NCI-H1417 (cell line): Measurements from ENCODE around the gene NRGN.
A peak's percentile ranks its signal among the peaks of the same experiment; 100 is the strongest.

Experiments used
- DNase-seq, 3 experiments: peaks; one replicate each; lab custom pipeline; 2025; lab: John Stamatoyannopoulos, UW

Gene NRGN

GRCh38 chr11:124788521-124788920 is 48.8 kb downstream of the NRGN start:
- no peak for DNase-seq

- DNase-seq: peak in 1 of 3 experiments; percentile 53
Observed at GRCh38 chr11:124791626-124792341, 52.0 kb downstream of the NRGN start.

- DNase-seq: peak; percentile 6 to 64 (median 8)
Observed at GRCh38 chr11:124793466-124794278, 53.9 kb downstream of the NRGN start.

GRCh38 chr11:124796312-124796711 is 56.6 kb downstream of the NRGN start:
- DNase-seq: no peak
